Liver (tissue), 9 donors: ENCODE results near the gene PRKCD. TPM values are rescaled to one million over a fixed set of nuclear protein-coding genes. Genes with fewer than 3 reads are reported as not detected.

Source experiments
- DNase-seq: peaks from one replicate; pipeline ENCODE4 v3.0.0-alpha.2; 2017; ENCODE audit warnings: low spot score
- H3K27ac ChIP-seq, 2 donors: one replicate each; pipeline ENCODE4 v1.7.0; 2013; ENCODE audit warnings: inconsistent platforms in 2 of 2, low read length in 2 of 2, control low read depth in 1 of 2, low read depth in 1 of 2, mild to moderate bottlenecking in 1 of 2
- H3K27me3 ChIP-seq, 4 donors: one replicate each; pipeline versions ENCODE4 v1.6.1 to v1.7.0; 2013; ENCODE audit warnings: low read length in 3 of 4, inconsistent platforms in 1 of 4, mild to moderate bottlenecking in 1 of 4, moderate library complexity in 1 of 4; ENCODE audit not compliant: control insufficient read depth in 4 of 4, insufficient read depth in 4 of 4
- H3K36me3 ChIP-seq, 4 donors: one replicate each; pipeline versions ENCODE4 v1.6.1 to v1.7.0; 2013; ENCODE audit warnings: low read length in 3 of 4, mild to moderate bottlenecking in 3 of 4, low read depth in 1 of 4, moderate library complexity in 1 of 4; ENCODE audit not compliant: control insufficient read depth in 4 of 4, insufficient read depth in 3 of 4
- H3K4me1 ChIP-seq, 4 donors: one replicate each; pipeline versions ENCODE4 v1.6.1 to v1.7.0; 2013; ENCODE audit warnings: low read length in 3 of 4, mild to moderate bottlenecking in 3 of 4, moderate library complexity in 1 of 4; ENCODE audit not compliant: control insufficient read depth in 4 of 4, insufficient read depth in 4 of 4
- H3K4me3 ChIP-seq, 3 donors: one replicate each; pipeline versions ENCODE4 v1.6.1 to v1.7.0; 2013; ENCODE audit warnings: low read length in 3 of 3, control low read depth in 1 of 3, low read depth in 1 of 3, mild to moderate bottlenecking in 1 of 3
- H3K9ac ChIP-seq, 2 donors: one replicate each; pipeline ENCODE4 v1.7.0; 2013; ENCODE audit warnings: low read length in 2 of 2, mild to moderate bottlenecking in 2 of 2, moderate library complexity in 2 of 2, control low read depth in 1 of 2, low read depth in 1 of 2
- H3K9me3 ChIP-seq, 4 donors: one replicate each; pipeline versions ENCODE4 v1.6.1 to v1.7.0; 2013; ENCODE audit warnings: low read length in 3 of 4; ENCODE audit not compliant: control insufficient read depth in 4 of 4
- EGR1 ChIP-seq, 2 donors: IDR thresholded peaks; 2 replicates each; pipeline ENCODE4 v1.6.1; 2016 to 2018; ENCODE audit warnings: antibody characterized with exemption in 2 of 2, low read depth in 2 of 2
- HNF4A ChIP-seq, 2 donors: conservative IDR thresholded peaks; 2 replicates each; pipeline ENCODE4 v1.6.1; 2016; ENCODE audit warnings: antibody characterized with exemption in 2 of 2, mild to moderate bottlenecking in 2 of 2
- JUND ChIP-seq, 2 donors: IDR thresholded peaks; 2 replicates each; pipeline ENCODE4 v1.6.1; 2016; ENCODE audit warnings: antibody characterized with exemption in 2 of 2
- NR2F2 ChIP-seq: IDR thresholded peaks from 2 replicates; pipeline ENCODE4 v1.6.1; 2016; ENCODE audit warnings: antibody characterized with exemption
- RAD21 ChIP-seq, 2 donors: IDR thresholded peaks; 2 replicates each; pipeline ENCODE4 v1.6.1; 2016; ENCODE audit warnings: antibody characterized with exemption in 2 of 2, mild to moderate bottlenecking in 2 of 2
- RXRA ChIP-seq, 2 donors: IDR thresholded peaks; 2 replicates each; pipeline ENCODE4 v1.6.1; 2017 to 2018; ENCODE audit warnings: antibody characterized with exemption in 2 of 2, mild to moderate bottlenecking in 1 of 2
- TAF1 ChIP-seq: conservative IDR thresholded peaks from 2 replicates; pipeline ENCODE4 v1.6.1; 2016; ENCODE audit warnings: antibody characterized with exemption, mild to moderate bottlenecking
- WGBS: extraction: QIAGEN DNeasy Blood & Tissue Kit; methylation state at CpG from one replicate; pipeline ENCODE4 v1.1.7; 2013; 5-methylcytosine and 5-hydroxymethylcytosine counted together
- polyA plus RNA-seq, 2 donors: library from polyadenylated mRNA; stranded (reverse) in 1 of 2; unstranded in 1 of 2; fragments of 200-250 nt in 1 of 2; fragments of >200 nt in 1 of 2; fragmentation: Nextera tagmentation in 1 of 2; extraction: Ambion mirVana in 1 of 2; gene quantifications; one replicate each; pipeline versions ENCODE4 v1.2.1 to v1.2.3, GENCODE V29; 2013 to 2015
- total RNA-seq, 2 donors: library from RNA; depleted of rRNA; stranded (reverse); fragments of >200 nt; gene quantifications; one replicate each; pipeline ENCODE4 v1.2.3, GENCODE V29; 2014
- TF ChIP-seq, protein P1 (sequence below): IDR thresholded peaks from 2 replicates; pipeline ENCODE4 v1.6.1; 2016; ENCODE audit warnings: antibody characterized with exemption
- TF ChIP-seq, protein P2 (sequence below): IDR thresholded peaks from 2 replicates; pipeline ENCODE4 v1.6.1; 2016; ENCODE audit warnings: antibody characterized with exemption
- TF ChIP-seq, protein P3 (sequence below): IDR thresholded peaks from 2 replicates; pipeline ENCODE4 v1.6.1; 2016; ENCODE audit warnings: antibody characterized with exemption, mild to moderate bottlenecking
- TF ChIP-seq, protein P4 (sequence below): IDR thresholded peaks from 2 replicates; pipeline ENCODE4 v1.6.1; 2016; ENCODE audit warnings: antibody characterized with exemption
- donor health status: healthy.
- donor health status: healthy.
- donor health status: healthy.
- donor health status: healthy.
- donor health status: healthy.

Gene PRKCD
- total and polyA plus RNA-seq, 4 donors = 3.1 to 7.3 (median 3.4) TPM

DNA sequence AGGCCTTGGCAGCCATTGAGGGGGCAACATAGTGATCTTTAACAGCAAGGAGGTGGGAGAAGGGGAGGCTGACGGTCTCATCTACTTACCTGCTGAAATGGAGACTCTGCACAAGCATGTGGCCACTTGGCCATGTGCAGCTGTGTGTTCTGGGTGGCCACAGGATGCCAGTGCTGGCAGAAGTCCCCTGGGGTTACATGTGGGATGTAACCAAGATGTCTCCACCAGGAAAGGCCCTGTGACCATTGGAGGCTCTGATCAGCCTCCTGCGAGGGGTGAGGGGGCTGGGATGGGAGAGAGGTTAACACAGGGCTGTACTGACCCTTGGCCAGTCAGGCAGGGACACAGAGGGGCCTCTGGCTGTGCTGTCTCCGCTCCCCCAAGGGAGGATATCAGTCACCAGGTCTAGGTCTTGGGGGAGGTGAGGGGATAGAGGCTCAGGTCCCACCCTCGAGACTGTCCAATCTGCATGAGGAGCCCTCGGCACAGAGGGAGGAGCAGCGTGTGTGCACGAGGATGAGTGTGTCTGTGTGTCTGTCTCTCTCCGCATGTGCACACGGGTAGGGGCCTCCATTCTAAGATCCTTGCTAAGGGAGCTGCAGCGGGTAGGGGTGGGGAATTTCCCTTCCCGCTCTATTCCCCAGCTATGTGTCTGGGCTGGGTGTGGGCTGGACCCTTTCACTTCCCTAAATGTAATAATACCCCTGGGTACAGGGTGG lies 19.5 kb downstream of the PRKCD start:
- no peaks in the 10 kb centered on the region for H3K9me3 ChIP-seq
- 90% methylated on average over 11 of the region's 11 CpGs for WGBS
- DNase-seq = no peak

DNA sequence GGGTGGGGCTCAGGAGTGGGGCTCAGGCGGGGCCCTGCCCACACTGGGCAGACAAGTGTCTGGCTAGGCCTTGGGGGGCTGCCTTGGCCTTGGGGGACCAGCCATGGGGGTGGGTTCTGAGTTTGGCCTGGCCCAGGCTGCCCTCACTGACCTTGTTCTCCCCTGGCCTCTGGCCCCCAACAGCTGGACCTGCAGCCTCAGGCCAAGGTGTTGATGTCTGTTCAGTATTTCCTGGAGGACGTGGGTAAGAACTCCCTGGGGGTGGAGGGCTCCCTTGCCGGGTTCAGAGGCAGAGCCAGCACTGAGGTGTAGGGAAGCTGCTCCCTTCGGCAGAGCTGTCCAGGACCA lies 20.0 kb downstream of the PRKCD start:
- Histone ChIP-seq H3K9ac (no peak overlapping the region), H3K36me3 (peaks cover 3 to 45% (median 4%) of the 10 kb centered on the region in 4 donors), H3K9me3 (no peaks in the 10 kb centered on the region), H3K27me3 (no peaks in the 10 kb centered on the region), H3K4me3 (no peak overlapping the region), H3K4me1 (no peaks in the 10 kb centered on the region), H3K27ac (no peak overlapping the region)
- 82% methylated on average over 4 of the region's 4 CpGs for WGBS
- DNase-seq = no peak
- TF ChIP-seq, protein P1, sequence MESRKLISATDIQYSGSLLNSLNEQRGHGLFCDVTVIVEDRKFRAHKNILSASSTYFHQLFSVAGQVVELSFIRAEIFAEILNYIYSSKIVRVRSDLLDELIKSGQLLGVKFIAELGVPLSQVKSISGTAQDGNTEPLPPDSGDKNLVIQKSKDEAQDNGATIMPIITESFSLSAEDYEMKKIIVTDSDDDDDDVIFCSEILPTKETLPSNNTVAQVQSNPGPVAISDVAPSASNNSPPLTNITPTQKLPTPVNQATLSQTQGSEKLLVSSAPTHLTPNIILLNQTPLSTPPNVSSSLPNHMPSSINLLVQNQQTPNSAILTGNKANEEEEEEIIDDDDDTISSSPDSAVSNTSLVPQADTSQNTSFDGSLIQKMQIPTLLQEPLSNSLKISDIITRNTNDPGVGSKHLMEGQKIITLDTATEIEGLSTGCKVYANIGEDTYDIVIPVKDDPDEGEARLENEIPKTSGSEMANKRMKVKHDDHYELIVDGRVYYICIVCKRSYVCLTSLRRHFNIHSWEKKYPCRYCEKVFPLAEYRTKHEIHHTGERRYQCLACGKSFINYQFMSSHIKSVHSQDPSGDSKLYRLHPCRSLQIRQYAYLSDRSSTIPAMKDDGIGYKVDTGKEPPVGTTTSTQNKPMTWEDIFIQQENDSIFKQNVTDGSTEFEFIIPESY = no peak
- TF ChIP-seq, protein P2, sequence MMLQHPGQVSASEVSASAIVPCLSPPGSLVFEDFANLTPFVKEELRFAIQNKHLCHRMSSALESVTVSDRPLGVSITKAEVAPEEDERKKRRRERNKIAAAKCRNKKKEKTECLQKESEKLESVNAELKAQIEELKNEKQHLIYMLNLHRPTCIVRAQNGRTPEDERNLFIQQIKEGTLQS = no peak
- TF ChIP-seq JUND (IDR thresholded peaks at IDR 0.05) (no peak), RAD21 (IDR thresholded peaks at IDR 0.05) (no peak), RXRA (IDR thresholded peaks at IDR 0.05) (no peak), HNF4A (conservative IDR thresholded peaks at IDR 0.05) (no peak), TAF1 (no peak), EGR1 (IDR thresholded peaks at IDR 0.05; ENCODE audit: low read depth in 2 of 2) (no peak)
- TF ChIP-seq, protein P3, sequence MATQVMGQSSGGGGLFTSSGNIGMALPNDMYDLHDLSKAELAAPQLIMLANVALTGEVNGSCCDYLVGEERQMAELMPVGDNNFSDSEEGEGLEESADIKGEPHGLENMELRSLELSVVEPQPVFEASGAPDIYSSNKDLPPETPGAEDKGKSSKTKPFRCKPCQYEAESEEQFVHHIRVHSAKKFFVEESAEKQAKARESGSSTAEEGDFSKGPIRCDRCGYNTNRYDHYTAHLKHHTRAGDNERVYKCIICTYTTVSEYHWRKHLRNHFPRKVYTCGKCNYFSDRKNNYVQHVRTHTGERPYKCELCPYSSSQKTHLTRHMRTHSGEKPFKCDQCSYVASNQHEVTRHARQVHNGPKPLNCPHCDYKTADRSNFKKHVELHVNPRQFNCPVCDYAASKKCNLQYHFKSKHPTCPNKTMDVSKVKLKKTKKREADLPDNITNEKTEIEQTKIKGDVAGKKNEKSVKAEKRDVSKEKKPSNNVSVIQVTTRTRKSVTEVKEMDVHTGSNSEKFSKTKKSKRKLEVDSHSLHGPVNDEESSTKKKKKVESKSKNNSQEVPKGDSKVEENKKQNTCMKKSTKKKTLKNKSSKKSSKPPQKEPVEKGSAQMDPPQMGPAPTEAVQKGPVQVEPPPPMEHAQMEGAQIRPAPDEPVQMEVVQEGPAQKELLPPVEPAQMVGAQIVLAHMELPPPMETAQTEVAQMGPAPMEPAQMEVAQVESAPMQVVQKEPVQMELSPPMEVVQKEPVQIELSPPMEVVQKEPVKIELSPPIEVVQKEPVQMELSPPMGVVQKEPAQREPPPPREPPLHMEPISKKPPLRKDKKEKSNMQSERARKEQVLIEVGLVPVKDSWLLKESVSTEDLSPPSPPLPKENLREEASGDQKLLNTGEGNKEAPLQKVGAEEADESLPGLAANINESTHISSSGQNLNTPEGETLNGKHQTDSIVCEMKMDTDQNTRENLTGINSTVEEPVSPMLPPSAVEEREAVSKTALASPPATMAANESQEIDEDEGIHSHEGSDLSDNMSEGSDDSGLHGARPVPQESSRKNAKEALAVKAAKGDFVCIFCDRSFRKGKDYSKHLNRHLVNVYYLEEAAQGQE = no peak
- TF ChIP-seq, protein P4, sequence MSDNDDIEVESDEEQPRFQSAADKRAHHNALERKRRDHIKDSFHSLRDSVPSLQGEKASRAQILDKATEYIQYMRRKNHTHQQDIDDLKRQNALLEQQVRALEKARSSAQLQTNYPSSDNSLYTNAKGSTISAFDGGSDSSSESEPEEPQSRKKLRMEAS = no peak

More for the DNA sequence above, 19.5 kb downstream of the PRKCD start:
- H3K36me3 ChIP-seq = peaks cover 3 to 40% (median 4%) of the 10 kb centered on the region in 4 donors
- no peak overlapping the region for H3K9ac ChIP-seq
- H3K27ac ChIP-seq = no peak overlapping the region
- H3K4me3 ChIP-seq = no peak overlapping the region
- TF ChIP-seq NR2F2 = no peak
- TF ChIP-seq, protein P3 = no peak
- no peaks in the 10 kb centered on the region for H3K4me1 ChIP-seq
- H3K27me3 ChIP-seq = no peaks in the 10 kb centered on the region
